ENCODE results near the gene DBNL. TPM values are rescaled to one million over a fixed set of nuclear protein-coding genes. Genes with fewer than 3 reads are reported as not detected.

DBNL gene
- total and polyA plus RNA-seq, 2 of the 13 experiments (the other 11 are each of a cell fraction or from before 2014, with no cell fraction given), result 20.8 to 35.1 TPM

GRCh38 chr7:44062903-44063295 is 18.4 kb downstream of the DBNL start:
- H3K27ac ChIP-seq (ENCODE audit: extremely low read length, insufficient read depth, low read length), result no peak overlapping the region
- no peak overlapping the region for H3K9ac ChIP-seq (ENCODE audit: insufficient read depth, low read depth, low read length)
- no TSS peak for BruUV-seq (replicated peaks)
- WGBS (ENCODE audit: low lambda C conversion rate), result 17% methylated on average over 2 of the region's 3 CpGs
- no peak overlapping the region for H2AFZ ChIP-seq (ENCODE audit: low read length)
- TF ChIP-seq, protein P1, sequence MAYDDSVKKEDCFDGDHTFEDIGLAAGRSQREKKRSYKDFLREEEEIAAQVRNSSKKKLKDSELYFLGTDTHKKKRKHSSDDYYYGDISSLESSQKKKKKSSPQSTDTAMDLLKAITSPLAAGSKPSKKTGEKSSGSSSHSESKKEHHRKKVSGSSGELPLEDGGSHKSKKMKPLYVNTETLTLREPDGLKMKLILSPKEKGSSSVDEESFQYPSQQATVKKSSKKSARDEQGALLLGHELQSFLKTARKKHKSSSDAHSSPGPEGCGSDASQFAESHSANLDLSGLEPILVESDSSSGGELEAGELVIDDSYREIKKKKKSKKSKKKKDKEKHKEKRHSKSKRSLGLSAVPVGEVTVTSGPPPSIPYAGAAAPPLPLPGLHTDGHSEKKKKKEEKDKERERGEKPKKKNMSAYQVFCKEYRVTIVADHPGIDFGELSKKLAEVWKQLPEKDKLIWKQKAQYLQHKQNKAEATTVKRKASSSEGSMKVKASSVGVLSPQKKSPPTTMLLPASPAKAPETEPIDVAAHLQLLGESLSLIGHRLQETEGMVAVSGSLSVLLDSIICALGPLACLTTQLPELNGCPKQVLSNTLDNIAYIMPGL (CRISPR knock-in tag; IDR thresholded peaks at IDR 0.05; ENCODE audit: borderline replicate concordance in 1 of 2, low read depth in 1 of 2), result no peak
- TF ChIP-seq HNF4A (CRISPR knock-in tag; IDR thresholded peaks at IDR 0.05), result peak; percentile 28; the same call in 1 of the 2 replicates
- TF ChIP-seq FOXA3 (CRISPR knock-in tag; IDR thresholded peaks at IDR 0.05), result 0 out of 2 replicates have a peak, but pooled peaks have one; percentile 26
- TF ChIP-seq NR2F6 (IDR thresholded peaks at IDR 0.05), result peak; percentile 42
- TF ChIP-seq NR2F6 (CRISPR knock-in tag; IDR thresholded peaks at IDR 0.05), result peak; percentile 46; the same call in 1 of the 2 replicates
- DNase-seq (ENCODE audit: low spot score) (no peak), FAIRE-seq (no peak), ATAC-seq (no peak)
- H3K9me3 ChIP-seq (ENCODE audit: low read length), result no peaks in the 10 kb centered on the region
- intact Hi-C loops (cut with micrococcal nuclease; ENCODE audit: unreplicated experiment) (no loop called here), in situ Hi-C loops (cut with HindIII; ENCODE audit: extremely low pct_ligation_motif_present, low pct_unique_long_range_greater_than_20kb) (no loop called here)
- H3K27me3 ChIP-seq (ENCODE audit: control insufficient read depth in 1 of 2, insufficient read depth in 2 of 2, low read length in 2 of 2), result no peaks in the 10 kb centered on the region
- no peak overlapping the region for H3K4me2 ChIP-seq (ENCODE audit: low read depth, low read length)
- peaks cover 57% of the 10 kb centered on the region for H3K4me1 ChIP-seq (ENCODE audit: insufficient read depth, low read length)
- H3K4me3 ChIP-seq (replicated peaks in 1 of 3; ENCODE audit: insufficient read depth in 1 of 3, low read depth in 2 of 3, low read length in 3 of 3), result no peak overlapping the region
- H3K36me3 ChIP-seq (replicated peaks in 1 of 2; ENCODE audit: control insufficient read depth in 1 of 2, insufficient read depth in 2 of 2, low read length in 2 of 2), result peaks cover 17 to 29% of the 10 kb centered on the region in 2 experiments; a peak in 4 of 5 replicates
- CTCF ChIA-PET (ENCODE audit: low intra/inter-chr PET ratio, low total read pairs), result no interaction called here
- H4K20me1 ChIP-seq (ENCODE audit: insufficient read depth, low read length), result no peaks in the 10 kb centered on the region
- H3K79me2 ChIP-seq (ENCODE audit: insufficient read depth, low read length), result no peaks in the 10 kb centered on the region
- POLR2A ChIA-PET, result interaction anchor here (0.9 to 1.3 kb wide), 3 partner anchors 18 to 24 kb away, joined by 3 to 5 read pairs (median 3); partner anchors contain the start of gene DBNL

DNA sequence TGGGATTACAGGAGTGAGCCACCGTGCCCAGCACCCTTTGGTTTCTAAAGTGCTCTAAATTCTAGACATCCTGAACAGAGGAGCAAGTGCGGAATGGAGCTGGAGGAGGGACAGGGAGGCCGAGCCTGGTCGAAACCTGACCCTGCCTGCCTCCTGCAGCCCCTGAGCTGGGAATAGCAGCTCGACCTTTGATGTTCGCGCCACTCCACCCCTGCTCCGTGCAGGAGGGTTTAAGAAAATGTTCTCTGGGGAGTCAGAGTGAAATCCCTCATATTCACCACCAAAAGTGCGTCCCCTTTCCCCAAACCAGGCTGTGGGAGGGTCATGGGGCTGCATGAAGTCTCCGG is 19.0 kb downstream of the DBNL start:
- ChIA-PET POLR2A (interaction anchor here (0.9 to 1.3 kb wide), 2 partner anchors 19 to 25 kb away, joined by 3 read pairs; partner anchors contain the start of gene DBNL), CTCF (ENCODE audit: low intra/inter-chr PET ratio, low total read pairs) (no interaction called here)
- TF ChIP-seq POLR2AphosphoS5 (IDR thresholded peaks at IDR 0.05; ENCODE audit: low read depth, low read length) (0 out of 2 replicates have a peak, but pooled peaks have one; percentile 7), ZSCAN25 (CRISPR knock-in tag; IDR thresholded peaks at IDR 0.05) (peak; percentile 94), TERF1 (CRISPR knock-in tag; IDR thresholded peaks at IDR 0.05) (no peak), HOXA5 (CRISPR knock-in tag; IDR thresholded peaks at IDR 0.05) (no peak), SIX1 (CRISPR knock-in tag; IDR thresholded peaks at IDR 0.05; ENCODE audit: borderline replicate concordance) (0 out of 2 replicates have a peak, but pooled peaks have one; percentile 22), CTCF (CRISPR knock-in tag; IDR thresholded peaks at IDR 0.05) (0 out of 2 replicates have a peak, but pooled peaks have one; percentile 16), ZNF460 (CRISPR knock-in tag; IDR thresholded peaks at IDR 0.05; ENCODE audit: borderline replicate concordance) (0 out of 2 replicates have a peak, but pooled peaks have one; percentile 8), TRIM24 (CRISPR knock-in tag; IDR thresholded peaks at IDR 0.05) (no peak), ZNF263 (CRISPR knock-in tag; IDR thresholded peaks at IDR 0.05) (peak; percentile 35; the same call in 1 of the 2 replicates), KDM2A (CRISPR knock-in tag; IDR thresholded peaks at IDR 0.05; ENCODE audit: borderline replicate concordance, low read depth) (peak; percentile 36; the same call in 1 of the 2 replicates)
- Histone ChIP-seq H2AFZ (ENCODE audit: low read length) (no peak overlapping the region), H3K4me3 (replicated peaks in 1 of 3; ENCODE audit: insufficient read depth in 1 of 3, low read depth in 2 of 3, low read length in 3 of 3) (no peak overlapping the region), H3K4me1 (ENCODE audit: insufficient read depth, low read length) (peaks cover 63% of the 10 kb centered on the region), H3K27me3 (ENCODE audit: control insufficient read depth in 1 of 2, insufficient read depth in 2 of 2, low read length in 2 of 2) (no peaks in the 10 kb centered on the region), H3K9ac (ENCODE audit: insufficient read depth, low read depth, low read length) (no peak overlapping the region), H3K36me3 (replicated peaks in 1 of 2; ENCODE audit: control insufficient read depth in 1 of 2, insufficient read depth in 2 of 2, low read length in 2 of 2) (peaks cover 13 to 24% of the 10 kb centered on the region in 2 experiments; a peak in 4 of 5 replicates), H4K20me1 (ENCODE audit: insufficient read depth, low read length) (no peaks in the 10 kb centered on the region), H3K4me2 (ENCODE audit: low read depth, low read length) (no peak overlapping the region; the same call in 1 of the 2 replicates), H3K27ac (ENCODE audit: extremely low read length, insufficient read depth, low read length) (no peak overlapping the region), H3K9me3 (ENCODE audit: low read length) (no peaks in the 10 kb centered on the region), H3K79me2 (ENCODE audit: insufficient read depth, low read length) (no peaks in the 10 kb centered on the region)
- WGBS (ENCODE audit: low lambda C conversion rate), result 32% methylated on average over 8 of the region's 10 CpGs
- DNase-seq (ENCODE audit: low spot score) (no peak), FAIRE-seq (no peak), ATAC-seq (peak; percentile 20)
- BruUV-seq (replicated peaks), result no TSS peak
- in situ Hi-C loops (cut with HindIII; ENCODE audit: extremely low pct_ligation_motif_present, low pct_unique_long_range_greater_than_20kb) (no loop called here), intact Hi-C loops (cut with micrococcal nuclease; ENCODE audit: unreplicated experiment) (no loop called here)
